Gastroesophageal sphincter (tissue), 3 donors: ENCODE measurements around the gene CCDC159.

ENCODE experiments used
- EP300 ChIP-seq: sonication (generic); formaldehyde crosslinking; IDR thresholded peaks from one replicate; pipeline ENCODE4 v1.6.1; 2017; ENCODE audit warnings: antibody characterized with exemption, mild to moderate bottlenecking
- POLR2A ChIP-seq, 2 donors: fragments of 450-650 bp; IDR thresholded peaks; one replicate each; pipeline ENCODE4 v1.6.1; 2017; ENCODE audit warnings: antibody characterized with exemption in 2 of 2, mild to moderate bottlenecking in 2 of 2, moderate library complexity in 1 of 2
- POLR2AphosphoS5 ChIP-seq: sonication (generic); formaldehyde crosslinking; IDR thresholded peaks from one replicate; pipeline ENCODE4 v1.6.1; 2017; ENCODE audit warnings: antibody characterized with exemption
- TF ChIP-seq, protein P1 (sequence below), 4 experiments: fragments of 200-600 bp in 2 of 4; fragments of 450-650 bp in 2 of 4; sonication (generic) in 1 of 4; IDR thresholded peaks; one replicate each; pipeline ENCODE4 v1.5.1; 2017 to 2019; ENCODE audit warnings: antibody characterized with exemption in 4 of 4, mild to moderate bottlenecking in 2 of 4, moderate library complexity in 2 of 4

DNA sequence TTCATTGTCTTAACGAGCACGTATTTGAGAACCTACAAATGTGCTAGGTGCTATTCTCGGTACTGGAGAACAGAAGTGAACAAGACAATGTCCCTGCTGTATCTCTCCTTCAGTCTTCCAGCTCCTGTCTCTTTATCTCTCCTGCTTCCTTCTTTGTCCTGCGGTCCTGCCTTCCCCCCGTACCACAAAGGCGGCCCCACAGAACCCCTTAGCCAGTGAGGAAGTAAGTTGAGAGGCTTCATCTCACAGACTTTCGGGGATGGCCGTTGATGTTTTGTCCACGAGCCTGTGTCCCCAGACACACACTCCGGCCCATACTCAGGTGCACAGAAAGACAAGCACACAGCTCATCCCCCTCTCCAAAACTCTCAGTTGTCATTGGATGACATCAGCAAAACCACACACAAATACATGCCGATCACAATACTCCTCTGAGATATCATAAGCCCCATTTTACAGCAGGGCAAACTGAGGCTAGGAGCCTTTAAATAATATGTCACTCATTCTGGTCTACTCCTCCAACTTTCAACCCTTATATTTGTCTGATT lies 27.6 kb downstream of the CCDC159 start:
- TF ChIP-seq, protein P1, sequence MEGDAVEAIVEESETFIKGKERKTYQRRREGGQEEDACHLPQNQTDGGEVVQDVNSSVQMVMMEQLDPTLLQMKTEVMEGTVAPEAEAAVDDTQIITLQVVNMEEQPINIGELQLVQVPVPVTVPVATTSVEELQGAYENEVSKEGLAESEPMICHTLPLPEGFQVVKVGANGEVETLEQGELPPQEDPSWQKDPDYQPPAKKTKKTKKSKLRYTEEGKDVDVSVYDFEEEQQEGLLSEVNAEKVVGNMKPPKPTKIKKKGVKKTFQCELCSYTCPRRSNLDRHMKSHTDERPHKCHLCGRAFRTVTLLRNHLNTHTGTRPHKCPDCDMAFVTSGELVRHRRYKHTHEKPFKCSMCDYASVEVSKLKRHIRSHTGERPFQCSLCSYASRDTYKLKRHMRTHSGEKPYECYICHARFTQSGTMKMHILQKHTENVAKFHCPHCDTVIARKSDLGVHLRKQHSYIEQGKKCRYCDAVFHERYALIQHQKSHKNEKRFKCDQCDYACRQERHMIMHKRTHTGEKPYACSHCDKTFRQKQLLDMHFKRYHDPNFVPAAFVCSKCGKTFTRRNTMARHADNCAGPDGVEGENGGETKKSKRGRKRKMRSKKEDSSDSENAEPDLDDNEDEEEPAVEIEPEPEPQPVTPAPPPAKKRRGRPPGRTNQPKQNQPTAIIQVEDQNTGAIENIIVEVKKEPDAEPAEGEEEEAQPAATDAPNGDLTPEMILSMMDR (IDR thresholded peaks at IDR 0.05) = no peak
- TF ChIP-seq POLR2AphosphoS5 = no peak
- no peak for TF ChIP-seq EP300
- TF ChIP-seq POLR2A (IDR thresholded peaks at IDR 0.05) = no peak
